Mesenchymal stem cell (in vitro differentiated cells and primary cell): ENCODE results near the gene DNAJC5.

ENCODE experiments used
- DNase-seq: peaks from one replicate; pipeline ENCODE4 v3.0.0-alpha.2; 2013
- H2AFZ ChIP-seq: one replicate; pipeline ENCODE4 v1.6.1; 2013; ENCODE audit warnings: low read depth, mild to moderate bottlenecking, control low read depth, inconsistent platforms, low read length, moderate library complexity
- H2AK5ac ChIP-seq: 2 replicates; pipeline ENCODE4 v1.6.1; 2013; ENCODE audit warnings: low read length, moderate library complexity, mild to moderate bottlenecking, inconsistent platforms; ENCODE audit not compliant: severe bottlenecking
- H2BK120ac ChIP-seq: one replicate; pipeline ENCODE4 v1.6.1; 2013; ENCODE audit warnings: low read depth, mild to moderate bottlenecking, inconsistent platforms, low read length, moderate library complexity
- H2BK12ac ChIP-seq, 2 experiments: one replicate each; pipeline ENCODE4 v1.6.1; 2013; ENCODE audit warnings: inconsistent platforms in 2 of 2, low read length in 2 of 2, mild to moderate bottlenecking in 2 of 2, moderate library complexity in 2 of 2, control low read depth in 1 of 2
- H2BK15ac ChIP-seq: one replicate; pipeline ENCODE4 v1.6.1; 2013; ENCODE audit warnings: mild to moderate bottlenecking, low read depth, inconsistent platforms; ENCODE audit not compliant: poor library complexity, severe bottlenecking
- H2BK5ac ChIP-seq: 2 replicates; pipeline ENCODE4 v1.6.1; 2013; ENCODE audit warnings: low read depth, mild to moderate bottlenecking, low read length, control low read depth, inconsistent platforms; ENCODE audit not compliant: poor library complexity, severe bottlenecking
- H3K14ac ChIP-seq, 2 experiments: one replicate each; pipeline ENCODE4 v1.6.1; 2013; ENCODE audit warnings: inconsistent platforms in 2 of 2, low read length in 2 of 2, control low read depth in 1 of 2, mild to moderate bottlenecking in 1 of 2, moderate library complexity in 1 of 2
- H3K18ac ChIP-seq, 2 experiments: one replicate each; pipeline ENCODE4 v1.6.1; 2013; ENCODE audit warnings: inconsistent platforms in 2 of 2, low read length in 2 of 2, control low read depth in 1 of 2, low read depth in 1 of 2, mild to moderate bottlenecking in 1 of 2
- H3K23ac ChIP-seq, 2 experiments: one replicate each; pipeline ENCODE4 v1.6.1; 2013; ENCODE audit warnings: inconsistent platforms in 2 of 2, low read length in 2 of 2, mild to moderate bottlenecking in 2 of 2, moderate library complexity in 2 of 2, control low read depth in 1 of 2
- H3K27ac ChIP-seq: 2 replicates; pipeline ENCODE4 v1.5.1; 2013; ENCODE audit warnings: mild to moderate bottlenecking, moderate library complexity, low read length, control low read depth, inconsistent platforms; ENCODE audit not compliant: poor library complexity, severe bottlenecking
- H3K27me3 ChIP-seq, 2 experiments: 2 replicates each; pipeline versions ENCODE4 v1.6.1 to v1.7.0; 2013; ENCODE audit warnings: low read length in 2 of 2, mild to moderate bottlenecking in 2 of 2, moderate library complexity in 2 of 2, control low read depth in 1 of 2, inconsistent platforms in 1 of 2; ENCODE audit not compliant: control insufficient read depth in 1 of 2, insufficient read depth in 1 of 2
- H3K36me3 ChIP-seq, 2 experiments: 2 replicates each; pipeline versions ENCODE4 v1.6.1 to v1.7.0; 2013; ENCODE audit warnings: low read length in 2 of 2, control low read depth in 1 of 2, inconsistent platforms in 1 of 2, low read depth in 1 of 2, mild to moderate bottlenecking in 1 of 2; ENCODE audit not compliant: insufficient read depth in 2 of 2, control insufficient read depth in 1 of 2
- H3K4ac ChIP-seq, 2 experiments: one replicate each; pipeline ENCODE4 v1.6.1; 2013; ENCODE audit warnings: inconsistent platforms in 2 of 2, low read length in 2 of 2, mild to moderate bottlenecking in 2 of 2, moderate library complexity in 2 of 2, control low read depth in 1 of 2, low read depth in 1 of 2
- H3K4me1 ChIP-seq: 2 replicates; pipeline ENCODE4 v1.6.1; 2013; ENCODE audit warnings: low read depth, low read length, control low read depth; ENCODE audit not compliant: control insufficient read depth, insufficient read depth
- H3K4me2 ChIP-seq: 2 replicates; pipeline ENCODE4 v1.6.1; 2013; ENCODE audit warnings: low read length, mild to moderate bottlenecking, inconsistent platforms; ENCODE audit not compliant: poor library complexity, severe bottlenecking
- H3K4me3 ChIP-seq, 2 experiments: 2 replicates each; pipeline versions ENCODE4 v1.5.1 to v1.7.0; 2013; ENCODE audit warnings: low read length in 2 of 2, mild to moderate bottlenecking in 2 of 2, control low read depth in 1 of 2, low read depth in 1 of 2; ENCODE audit not compliant: insufficient read depth in 1 of 2
- H3K79me1 ChIP-seq: replicated peaks from 2 replicates; pipeline ENCODE4 v1.6.1; 2013; ENCODE audit warnings: mild to moderate bottlenecking, control low read depth, low read length, inconsistent platforms; ENCODE audit not compliant: poor library complexity, severe bottlenecking
- H3K9ac ChIP-seq: 2 replicates; pipeline ENCODE4 v1.7.0; 2013; ENCODE audit warnings: mild to moderate bottlenecking, low read length, moderate library complexity
- H3K9me3 ChIP-seq: 2 replicates; pipeline ENCODE4 v1.7.0; 2013; ENCODE audit warnings: mild to moderate bottlenecking, low read length; ENCODE audit not compliant: control insufficient read depth
- H4K8ac ChIP-seq: one replicate; pipeline ENCODE4 v1.6.1; 2013; ENCODE audit warnings: inconsistent platforms, mild to moderate bottlenecking, low read length, moderate library complexity
- H4K91ac ChIP-seq: one replicate; pipeline ENCODE4 v1.6.1; 2013; ENCODE audit warnings: mild to moderate bottlenecking, low read length, inconsistent platforms
- WGBS: methylation state at CpG from one replicate; pipeline ENCODE4 v1.1.7; 2013; ENCODE audit warnings: mixed read lengths; 5-methylcytosine and 5-hydroxymethylcytosine counted together

The DNAJC5 gene

DNA sequence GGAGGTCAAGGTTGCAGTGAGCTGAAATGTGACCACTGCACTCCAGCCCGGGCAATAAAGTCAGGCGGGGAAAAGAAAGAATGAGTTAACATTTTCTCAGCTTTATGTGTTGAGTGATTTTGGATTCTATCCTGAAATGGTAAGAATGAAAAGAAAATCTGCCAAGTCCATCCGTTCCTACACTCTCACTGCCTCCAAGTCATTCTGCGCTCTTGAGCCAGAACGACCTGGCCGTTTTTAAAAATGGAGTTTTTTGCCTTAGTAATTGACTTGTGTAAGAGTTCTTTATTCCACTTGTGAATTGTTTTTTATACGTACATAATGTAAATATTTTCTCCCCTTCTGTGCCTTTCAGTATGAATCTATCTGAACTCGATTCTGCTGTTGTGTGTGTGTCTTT is 28.7 kb downstream of the DNAJC5 start:
- no peak for DNase-seq
- no peak overlapping the region for H2BK120ac ChIP-seq
- no peaks in the 10 kb centered on the region for H3K9me3 ChIP-seq
- H3K14ac ChIP-seq, result no peak overlapping the region
- H3K18ac ChIP-seq, result no peak overlapping the region
- H2AK5ac ChIP-seq, result no peak overlapping the region
- H2BK12ac ChIP-seq, result no peak overlapping the region
- peaks cover 43% of the 10 kb centered on the region for H3K79me1 ChIP-seq
- no peaks in the 10 kb centered on the region for H3K27me3 ChIP-seq
- H4K8ac ChIP-seq, result peak overlapping the region; percentile 41
- 100% methylated on average over 2 of the region's 8 CpGs for WGBS
- peak overlapping the region; percentile 34 for H3K9ac ChIP-seq
- no peak overlapping the region for H4K91ac ChIP-seq
- H3K23ac ChIP-seq, result no peak overlapping the region
- H2AFZ ChIP-seq, result no peak overlapping the region
- H3K4me2 ChIP-seq, result no peak overlapping the region
- no peak overlapping the region for H3K4me3 ChIP-seq
- H2BK5ac ChIP-seq, result no peak overlapping the region
- no peak overlapping the region for H2BK15ac ChIP-seq
- no peak overlapping the region for H3K27ac ChIP-seq
- H3K4ac ChIP-seq, result no peak overlapping the region
- peaks cover 26 to 53% of the 10 kb centered on the region in 2 experiments for H3K36me3 ChIP-seq
- H3K4me1 ChIP-seq, result peaks cover 3% of the 10 kb centered on the region

DNA sequence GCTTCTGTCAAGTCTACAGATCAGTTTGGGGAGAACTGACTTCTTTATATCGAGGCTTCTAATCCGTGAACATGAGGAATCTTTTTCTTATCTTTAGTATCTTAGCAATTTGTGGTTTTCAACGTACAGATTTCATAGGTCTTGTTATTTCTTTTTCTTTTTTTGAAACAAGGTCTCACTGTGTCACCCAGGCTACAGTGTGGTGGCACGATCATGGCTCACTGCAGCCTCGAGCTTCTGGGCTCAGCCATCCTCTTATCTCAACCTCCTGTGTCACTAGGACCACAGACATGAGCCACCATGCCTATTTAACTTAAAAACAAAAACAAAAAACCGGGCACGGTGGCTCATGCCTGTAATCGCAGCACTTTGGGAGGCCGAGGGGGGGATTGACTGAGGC is 29.3 kb downstream of the DNAJC5 start:
- H4K91ac ChIP-seq, result no peak overlapping the region
- H3K4me3 ChIP-seq, result no peak overlapping the region
- no peak overlapping the region for H3K4me2 ChIP-seq
- no peak overlapping the region for H4K8ac ChIP-seq
- peaks cover 43% of the 10 kb centered on the region for H3K79me1 ChIP-seq
- no peak overlapping the region for H2BK120ac ChIP-seq
- 97% methylated on average over 9 of the region's 9 CpGs for WGBS
- no peak overlapping the region for H2BK5ac ChIP-seq
- H2AK5ac ChIP-seq, result no peak overlapping the region
- no peak overlapping the region for H2BK12ac ChIP-seq
- H3K27ac ChIP-seq, result no peak overlapping the region
- H3K9ac ChIP-seq, result no peak overlapping the region
- no peak overlapping the region for H3K4ac ChIP-seq
- no peaks in the 10 kb centered on the region for H3K9me3 ChIP-seq
- no peak overlapping the region for H3K23ac ChIP-seq
- H3K36me3 ChIP-seq, result peaks cover 32 to 56% of the 10 kb centered on the region in 2 experiments
- peaks cover 2% of the 10 kb centered on the region for H3K4me1 ChIP-seq
- no peak overlapping the region for H2BK15ac ChIP-seq
- H2AFZ ChIP-seq, result no peak overlapping the region
- no peak overlapping the region for H3K14ac ChIP-seq
- no peaks in the 10 kb centered on the region for H3K27me3 ChIP-seq
- DNase-seq, result no peak
- no peak overlapping the region for H3K18ac ChIP-seq

DNA sequence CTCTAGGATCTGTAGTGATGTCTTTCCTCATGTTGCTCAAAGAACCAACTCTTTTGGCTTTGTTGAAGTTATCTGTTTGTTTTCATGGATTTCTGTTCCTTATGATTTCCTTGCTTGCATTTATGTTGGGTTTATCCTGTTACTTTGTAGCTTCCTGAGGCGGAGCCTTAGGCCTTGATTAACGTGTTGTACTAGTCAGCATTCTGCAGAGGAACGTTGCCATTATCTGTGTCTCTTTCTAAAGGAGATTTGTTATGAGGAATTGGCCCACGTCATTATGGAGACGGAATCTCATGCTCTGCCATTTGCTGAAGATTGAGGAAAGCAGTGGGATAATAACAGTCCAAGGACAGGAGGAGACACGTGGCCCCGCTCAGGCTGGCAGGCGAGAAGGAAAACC is 31.4 kb downstream of the DNAJC5 start:
- peaks cover 10% of the 10 kb centered on the region for H3K4me1 ChIP-seq
- H3K4me3 ChIP-seq, result no peak overlapping the region
- H2AK5ac ChIP-seq, result no peak overlapping the region
- WGBS, result 84% methylated on average over 8 of the region's 8 CpGs
- H3K27me3 ChIP-seq, result no peaks in the 10 kb centered on the region
- H3K9me3 ChIP-seq, result no peaks in the 10 kb centered on the region
- H3K14ac ChIP-seq, result no peak overlapping the region
- H3K23ac ChIP-seq, result no peak overlapping the region
- H3K36me3 ChIP-seq, result peaks cover 45 to 62% of the 10 kb centered on the region in 2 experiments
- H3K9ac ChIP-seq, result no peak overlapping the region
- no peak overlapping the region for H2AFZ ChIP-seq
- H3K4ac ChIP-seq, result no peak overlapping the region
- no peak overlapping the region for H3K4me2 ChIP-seq
- H2BK12ac ChIP-seq, result no peak overlapping the region
- no peak overlapping the region for H4K8ac ChIP-seq
- no peak overlapping the region for H2BK120ac ChIP-seq
- DNase-seq, result no peak
- H3K18ac ChIP-seq, result no peak overlapping the region
- H3K27ac ChIP-seq, result no peak overlapping the region
- H4K91ac ChIP-seq, result no peak overlapping the region
- H2BK5ac ChIP-seq, result no peak overlapping the region
- peaks cover 49% of the 10 kb centered on the region for H3K79me1 ChIP-seq
- no peak overlapping the region for H2BK15ac ChIP-seq

DNA sequence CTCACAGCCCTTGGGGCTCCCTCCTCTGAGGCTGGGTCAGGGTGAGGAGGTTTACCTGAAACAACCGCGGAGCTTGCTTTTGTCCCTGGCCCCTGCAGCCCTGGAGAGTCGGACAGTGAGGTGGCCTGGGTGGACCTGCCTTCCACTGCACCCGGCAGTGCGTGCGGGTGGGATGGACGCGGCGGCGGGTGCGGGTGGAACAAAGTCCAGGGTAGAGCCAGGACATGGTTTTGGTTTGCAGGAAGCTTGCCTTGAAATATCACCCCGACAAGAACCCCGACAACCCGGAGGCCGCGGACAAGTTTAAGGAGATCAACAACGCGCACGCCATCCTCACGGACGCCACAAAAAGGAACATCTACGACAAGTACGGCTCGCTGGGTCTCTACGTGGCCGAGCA is 34.1 kb downstream of the DNAJC5 start:
- no peak overlapping the region for H3K18ac ChIP-seq
- H2AK5ac ChIP-seq, result no peak overlapping the region
- H3K36me3 ChIP-seq, result peaks cover 69 to 76% of the 10 kb centered on the region in 2 experiments
- no peak overlapping the region for H3K9ac ChIP-seq
- no peak overlapping the region for H3K14ac ChIP-seq
- no peak overlapping the region for H2AFZ ChIP-seq
- H3K27ac ChIP-seq, result no peak overlapping the region
- no peaks in the 10 kb centered on the region for H3K9me3 ChIP-seq
- no peak overlapping the region for H2BK12ac ChIP-seq
- H3K79me1 ChIP-seq, result peaks cover 57% of the 10 kb centered on the region
- no peak overlapping the region for H2BK15ac ChIP-seq
- WGBS, result 98% methylated on average over 26 of the region's 26 CpGs
- H2BK120ac ChIP-seq, result no peak overlapping the region
- no peak overlapping the region for H4K8ac ChIP-seq
- no peak overlapping the region for H3K4me3 ChIP-seq
- no peak overlapping the region for H2BK5ac ChIP-seq
- no peak for DNase-seq
- H3K23ac ChIP-seq, result no peak overlapping the region
- no peak overlapping the region for H3K4ac ChIP-seq
- H3K27me3 ChIP-seq, result no peaks in the 10 kb centered on the region
- H3K4me2 ChIP-seq, result no peak overlapping the region
- H4K91ac ChIP-seq, result no peak overlapping the region
- H3K4me1 ChIP-seq, result peaks cover 18% of the 10 kb centered on the region
